SH-SY5Y (cell line): ENCODE data around the gene KLHDC4.

Experiments used
- GATA2 ChIP-seq: IDR thresholded peaks from 2 replicates; pipeline ENCODE4 v1.6.1; 2011; ENCODE audit warnings: mild to moderate bottlenecking, low read depth, low read length
- GATA3 ChIP-seq: IDR thresholded peaks from 2 replicates; pipeline ENCODE4 v1.6.1; 2011; ENCODE audit warnings: low read depth, mild to moderate bottlenecking, low read length, moderate library complexity

- TF ChIP-seq GATA2 (no peak), GATA3 (no peak)
These were observed 43.1 kb downstream of the KLHDC4 start for GRCh38 chr16:87722590-87723225.
